ENCODE data around the gene GPATCH2L.
A peak's percentile ranks its signal among the peaks of the same experiment; 100 is the strongest.

Gene GPATCH2L

GRCh38 chr14:76201162-76201561 is 49.4 kb downstream of the GPATCH2L start:
- no peak for DNase-seq (ENCODE audit: low spot score)

GRCh38 chr14:76203086-76204001 is 51.6 kb downstream of the GPATCH2L start:
- no peak for DNase-seq (ENCODE audit: low spot score)

- no peak for DNase-seq (ENCODE audit: low spot score)
Observed at GRCh38 chr14:76204461-76205230, 52.9 kb downstream of the GPATCH2L start.

GRCh38 chr14:76205708-76206107 is 54.0 kb downstream of the GPATCH2L start:
- DNase-seq (ENCODE audit: low spot score), result no peak

- DNase-seq (ENCODE audit: low spot score), result no peak
Observed at GRCh38 chr14:76208340-76208739, 56.6 kb downstream of the GPATCH2L start.

- no peak for DNase-seq (ENCODE audit: low spot score)
Observed at GRCh38 chr14:76212242-76212641, 60.5 kb downstream of the GPATCH2L start.

- no peak for DNase-seq (ENCODE audit: low spot score)
Observed at GRCh38 chr14:76217179-76217578, 65.5 kb downstream of the GPATCH2L start.

GRCh38 chr14:76218662-76219061 is 66.9 kb downstream of the GPATCH2L start:
- no peak for DNase-seq (ENCODE audit: low spot score)

GRCh38 chr14:76219873-76220272 is 68.2 kb downstream of the GPATCH2L start:
- no peak for DNase-seq (ENCODE audit: low spot score)

- no peak for DNase-seq (ENCODE audit: low spot score)
Observed at GRCh38 chr14:76227450-76228050, 75.8 kb downstream of the GPATCH2L start.

GRCh38 chr14:76228138-76228537 is 76.4 kb downstream of the GPATCH2L start:
- DNase-seq (ENCODE audit: low spot score), result no peak

GRCh38 chr14:76232800-76233199 is 81.1 kb downstream of the GPATCH2L start:
- no peak for DNase-seq (ENCODE audit: low spot score)

- no peak for DNase-seq (ENCODE audit: low spot score)
Observed at GRCh38 chr14:76235628-76236027, 83.9 kb downstream of the GPATCH2L start.

GRCh38 chr14:76236172-76237130 is 84.7 kb downstream of the GPATCH2L start:
- DNase-seq (ENCODE audit: low spot score), result no peak

- DNase-seq (ENCODE audit: low spot score), result no peak
Observed at GRCh38 chr14:76237349-76237990, 85.7 kb downstream of the GPATCH2L start.

GRCh38 chr14:76245097-76245496 is 93.4 kb downstream of the GPATCH2L start:
- no peak for DNase-seq (ENCODE audit: low spot score)

GRCh38 chr14:76250302-76250701 is 98.6 kb downstream of the GPATCH2L start:
- DNase-seq (ENCODE audit: low spot score), result no peak

GRCh38 chr14:76252471-76252870 is 100.7 kb downstream of the GPATCH2L start:
- no peak for DNase-seq (ENCODE audit: low spot score)

- peak; percentile 37 for DNase-seq (ENCODE audit: low spot score)
Observed at GRCh38 chr14:76253111-76253510, 101.4 kb downstream of the GPATCH2L start.

- DNase-seq (ENCODE audit: low spot score), result no peak
Observed at GRCh38 chr14:76256545-76256944, 104.8 kb downstream of the GPATCH2L start.
